GM19372 (cell line): ENCODE measurements around the gene APBB2.

Experiments
- ATAC-seq: cut with Tn5 transposase; IDR thresholded peaks from one replicate; pipeline ENCODE4 v1.9.1; 2021; ENCODE audit warnings: mild to moderate bottlenecking, low read depth, moderate library complexity; ENCODE audit not compliant: unreplicated experiment

The APBB2 gene

DNA sequence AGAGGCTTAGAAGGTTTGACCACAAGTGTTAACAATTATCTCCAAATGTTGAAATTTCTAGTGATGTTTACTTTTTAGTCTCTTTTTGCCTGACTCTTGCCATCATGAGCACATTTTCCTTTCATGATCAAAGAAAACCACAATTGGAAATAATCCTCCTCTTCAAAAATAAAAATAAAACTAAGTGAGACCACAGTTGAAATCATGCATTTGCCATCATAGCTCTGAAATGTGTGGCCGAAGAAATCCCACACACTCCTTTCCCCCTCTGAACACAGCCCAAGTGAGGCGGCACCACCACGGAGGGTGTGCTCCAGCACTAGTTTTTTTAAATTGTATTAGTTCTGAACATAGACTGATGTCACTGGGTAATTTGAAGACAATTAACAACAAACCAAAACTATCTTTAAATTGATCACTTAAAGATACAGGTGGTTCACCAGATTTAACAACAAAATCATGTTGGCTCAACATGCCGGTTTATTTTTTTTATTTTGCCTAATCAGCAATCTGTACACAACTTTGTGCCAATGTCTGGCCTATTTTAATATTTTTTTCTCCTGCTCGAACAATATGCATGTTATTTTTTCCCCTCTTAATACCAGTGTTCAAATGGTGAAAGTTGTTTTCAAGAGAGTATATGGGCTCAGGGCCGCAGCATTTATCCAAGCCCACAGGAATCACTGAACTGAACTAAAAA is 17.6 kb downstream of the APBB2 start:
- ATAC-seq: no peak

DNA sequence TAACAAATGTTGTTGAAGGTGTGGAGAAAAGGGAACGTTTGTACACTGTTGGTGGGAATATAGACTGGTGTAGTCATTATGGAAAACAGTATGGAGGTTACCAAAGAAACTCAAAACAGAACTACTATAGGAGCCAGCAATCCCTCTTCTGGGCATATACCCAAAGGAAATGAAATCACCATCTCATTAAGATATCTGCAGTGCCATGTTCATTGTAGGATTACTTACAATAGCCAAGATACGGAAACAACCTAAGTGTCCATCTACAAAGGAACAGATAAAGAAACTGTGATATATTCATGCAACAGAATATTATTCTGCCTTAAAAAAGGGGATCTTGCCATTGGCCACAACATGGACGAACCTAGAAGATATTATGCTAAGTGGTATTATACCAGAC is 22.2 kb downstream of the APBB2 start:
- ATAC-seq: no peak

DNA sequence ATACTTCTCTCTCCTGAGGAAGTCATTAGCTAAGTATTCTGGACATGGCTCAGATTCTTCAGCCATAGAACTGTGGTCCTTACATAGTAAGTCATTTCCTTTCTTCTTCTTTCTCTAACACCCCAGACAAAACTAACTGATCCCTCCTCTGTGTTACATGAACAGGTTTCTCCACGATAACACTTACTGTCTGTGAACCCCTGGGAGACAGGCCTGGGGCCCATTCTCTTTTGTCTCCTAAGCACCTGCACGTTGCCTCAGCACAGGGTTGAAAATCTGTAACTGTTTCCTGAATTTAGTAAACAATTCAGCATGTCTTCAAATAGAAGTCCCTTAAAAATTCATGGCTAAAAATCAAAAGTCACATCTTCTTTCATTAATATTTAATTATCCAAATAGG is 24.7 kb downstream of the APBB2 start:
- ATAC-seq: no peak

DNA sequence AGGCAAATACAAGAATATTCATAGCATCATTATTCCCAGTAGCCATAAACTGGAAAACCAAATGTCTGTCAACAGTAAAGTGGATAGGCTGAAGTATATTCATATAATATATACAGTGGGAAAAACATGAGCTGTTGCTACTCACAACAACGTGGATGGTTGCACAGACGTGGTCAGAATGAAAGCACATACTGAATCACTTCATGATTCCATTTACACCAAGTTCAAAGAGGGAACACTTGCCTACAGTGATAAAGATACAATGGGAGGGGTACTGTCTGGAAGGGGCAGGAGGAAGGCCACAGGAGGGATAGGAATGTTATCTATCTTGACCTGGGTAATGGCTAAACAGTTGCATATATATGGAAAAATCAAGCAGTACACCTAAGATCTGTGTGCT is 25.3 kb downstream of the APBB2 start:
- no peak for ATAC-seq

DNA sequence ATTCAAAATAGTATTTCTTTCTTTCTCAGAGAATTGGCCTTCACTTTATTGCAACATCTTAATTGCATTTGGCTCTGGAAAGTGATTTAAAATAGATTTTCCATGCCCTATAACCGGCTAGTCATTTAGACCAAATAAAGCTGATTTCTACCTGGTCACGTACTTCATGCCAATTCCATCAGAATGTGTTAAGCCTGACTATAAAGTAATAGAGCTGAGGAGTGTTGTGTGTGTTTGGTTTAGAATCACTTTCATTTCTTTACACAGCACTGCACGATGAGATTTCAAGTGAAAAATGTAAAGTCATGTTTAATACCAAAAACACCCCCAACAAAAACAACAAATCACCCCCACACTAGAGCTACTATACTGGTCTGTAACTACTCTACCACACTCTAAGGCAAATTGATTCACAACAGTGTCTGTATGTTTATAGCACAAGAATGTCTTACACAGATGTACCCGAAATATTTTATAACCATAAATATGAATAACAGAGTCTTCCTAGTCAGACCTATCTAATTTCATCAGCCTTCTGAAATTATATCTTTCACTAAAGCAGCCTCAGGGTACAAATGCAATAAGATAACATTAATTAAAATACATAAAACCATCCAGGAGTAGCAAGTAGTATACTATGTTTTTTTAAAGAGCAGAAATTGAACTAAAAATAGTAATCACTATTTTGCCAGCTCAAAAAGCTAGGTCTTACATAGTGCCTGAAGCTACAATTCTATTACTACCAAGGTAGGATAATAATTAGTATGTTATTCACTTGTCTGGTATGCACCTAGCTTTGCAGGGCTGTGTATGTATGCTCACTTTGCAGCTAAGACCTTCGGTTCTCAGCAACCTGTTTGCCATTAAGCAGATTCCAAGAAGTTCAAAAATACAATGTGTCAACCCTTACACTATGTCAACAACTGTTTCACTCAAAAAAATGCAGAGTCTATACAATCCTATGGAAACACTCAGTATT is 28.4 kb downstream of the APBB2 start:
- no peak for ATAC-seq

DNA sequence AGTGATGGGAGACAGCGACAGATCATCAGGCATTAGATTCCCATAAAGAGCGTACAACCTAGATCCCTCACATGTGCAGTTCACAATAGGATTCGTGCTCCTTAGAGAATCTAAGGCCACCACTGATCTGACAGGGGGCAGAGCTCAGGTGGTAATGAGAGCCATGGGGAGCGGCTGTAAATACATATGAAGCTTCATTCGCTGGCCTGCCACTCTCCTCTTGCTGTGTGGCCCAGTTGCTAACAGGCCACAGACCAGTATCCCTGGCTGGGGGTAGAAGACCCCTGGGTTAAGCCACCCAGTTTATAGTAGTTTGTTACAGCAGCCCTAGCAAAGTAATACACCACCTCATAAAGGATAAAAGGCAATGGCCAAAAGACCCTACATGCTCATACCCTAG is 30.3 kb downstream of the APBB2 start:
- no peak for ATAC-seq

DNA sequence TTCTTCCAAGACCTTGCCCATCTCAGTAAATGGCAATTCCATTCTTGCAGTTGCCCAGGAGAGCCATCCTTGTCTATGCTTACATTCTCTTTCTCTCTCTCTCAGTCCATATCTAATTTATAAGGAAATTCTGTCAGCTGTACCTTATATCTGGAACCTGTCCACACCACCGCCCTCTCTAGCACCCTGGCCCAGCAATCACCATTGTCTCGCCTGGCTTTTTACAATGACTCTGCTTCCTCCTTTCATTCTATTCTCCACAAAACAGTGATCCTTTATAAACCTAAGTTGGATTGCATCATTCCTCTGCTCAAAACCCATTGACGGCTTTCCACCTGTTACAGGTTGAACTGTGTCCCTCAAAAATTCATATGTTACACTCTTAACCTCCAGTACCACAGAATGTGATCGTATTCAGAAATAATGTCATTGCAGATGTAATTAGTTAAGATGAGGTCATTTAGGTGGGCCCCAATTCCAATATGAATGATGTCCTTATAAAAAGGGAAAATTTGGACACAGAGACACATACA is 31.3 kb downstream of the APBB2 start:
- ATAC-seq: no peak

DNA sequence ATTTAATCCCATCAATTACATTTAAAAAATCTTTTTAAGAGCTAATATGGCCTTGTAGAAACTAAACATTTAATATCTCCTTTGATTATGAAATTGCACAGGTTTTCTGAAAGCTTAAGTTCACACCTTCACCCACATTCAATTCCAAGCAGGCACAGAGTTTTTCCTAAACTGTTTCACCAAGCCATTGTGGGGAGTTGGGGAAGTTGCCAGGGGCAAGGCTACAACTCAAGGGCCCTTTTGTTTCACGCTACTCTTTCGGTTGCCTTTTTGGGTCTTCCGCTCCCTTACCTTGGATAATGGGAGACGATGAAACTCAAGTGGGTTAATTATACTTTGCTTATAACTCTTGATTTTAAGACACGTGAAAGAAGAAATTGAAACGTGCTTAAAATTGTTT is 33.3 kb downstream of the APBB2 start:
- no peak for ATAC-seq

DNA sequence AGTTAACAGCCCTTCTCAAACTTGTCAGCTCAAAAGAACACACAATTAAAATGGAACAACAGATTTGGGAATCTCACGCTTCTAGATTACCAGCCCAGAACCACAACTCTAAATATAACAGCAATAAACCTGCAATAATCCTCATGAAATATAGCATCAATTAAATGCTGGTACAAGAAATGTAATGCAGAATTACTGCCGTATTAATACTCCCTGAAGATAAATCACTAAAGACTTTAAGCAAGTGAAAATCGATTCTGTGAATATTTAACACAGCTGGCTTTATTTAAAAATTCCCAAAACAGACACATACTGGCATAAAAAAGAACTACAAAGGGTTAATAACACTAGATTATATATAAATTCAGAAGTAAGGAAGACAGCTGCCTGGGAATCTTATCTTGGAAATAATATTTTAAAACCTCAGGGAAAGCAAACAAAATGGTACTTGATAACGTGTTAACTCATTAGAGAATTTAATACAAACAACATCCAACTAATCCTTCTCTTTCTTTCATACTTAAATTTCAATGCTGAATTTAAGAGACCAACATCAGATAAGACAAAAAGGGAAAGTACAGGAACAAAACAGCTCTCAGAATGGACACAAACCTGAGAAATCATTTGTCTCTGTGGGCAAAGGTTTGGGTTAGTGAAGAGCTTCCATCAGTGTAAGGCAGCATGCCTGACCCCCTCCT is 34.7 kb downstream of the APBB2 start:
- no peak for ATAC-seq

DNA sequence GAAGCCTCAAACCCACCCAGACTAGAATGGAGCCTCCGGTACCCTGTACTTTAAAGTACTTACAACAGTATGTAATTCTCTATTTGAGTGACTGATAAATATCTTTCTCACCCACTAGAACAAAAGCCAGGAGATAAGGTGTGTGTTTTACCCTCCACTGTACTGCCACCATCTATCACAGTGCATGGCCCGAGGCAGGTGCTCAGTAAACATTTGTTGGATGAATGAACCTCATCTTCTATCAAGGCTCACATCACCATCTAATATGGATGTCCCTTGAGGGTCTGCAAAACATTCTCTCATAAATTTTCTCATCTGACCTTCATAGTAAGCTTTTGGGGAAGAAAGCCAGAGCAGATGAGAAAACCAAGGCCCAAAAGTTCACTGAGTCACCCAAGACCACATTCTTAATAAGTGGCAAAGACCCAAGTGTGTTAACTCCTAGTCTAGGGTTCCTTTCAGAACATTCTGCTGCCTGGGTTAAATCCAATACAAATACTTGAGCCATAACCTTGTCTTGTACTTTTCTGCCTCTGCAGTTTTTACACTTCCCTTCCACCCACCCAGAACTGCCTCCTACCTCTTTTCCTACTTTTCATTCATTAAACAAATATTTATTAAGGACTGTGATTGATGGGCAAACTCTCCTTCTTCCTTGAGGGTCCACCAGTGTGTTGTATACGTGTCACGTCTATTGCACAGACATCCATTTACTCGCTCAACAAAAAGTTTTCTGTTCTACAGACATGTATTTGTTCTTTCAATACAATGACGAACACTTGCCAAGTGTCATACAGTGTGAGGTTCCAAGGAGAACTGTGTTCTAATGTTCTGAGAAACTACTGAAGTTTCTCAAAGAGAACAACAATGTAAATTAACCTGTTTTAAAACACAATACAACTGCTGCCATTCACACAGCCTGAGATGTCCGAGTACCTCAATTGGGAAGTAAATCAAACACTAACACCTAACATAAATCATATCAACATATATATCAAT is 35.7 kb downstream of the APBB2 start:
- no peak for ATAC-seq

DNA sequence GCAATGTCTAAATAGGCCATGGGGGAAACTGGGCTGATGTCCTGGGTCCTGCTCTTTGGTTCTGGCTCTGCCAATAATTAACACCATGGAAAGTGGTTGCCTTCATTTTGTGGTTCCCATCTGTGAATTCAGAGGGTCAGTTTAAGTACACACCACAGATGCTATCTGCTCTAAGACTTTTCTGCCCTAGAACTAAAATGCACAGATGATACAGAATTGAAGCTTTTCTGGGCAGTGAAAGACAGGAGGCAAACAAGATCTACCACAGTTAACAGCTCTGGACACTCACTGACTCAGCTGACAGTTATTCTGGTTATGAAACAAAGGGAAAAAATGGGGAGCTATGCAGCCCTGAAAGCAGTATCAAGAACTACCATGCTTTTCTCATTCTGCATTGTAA is 37.3 kb downstream of the APBB2 start:
- ATAC-seq: no peak

DNA sequence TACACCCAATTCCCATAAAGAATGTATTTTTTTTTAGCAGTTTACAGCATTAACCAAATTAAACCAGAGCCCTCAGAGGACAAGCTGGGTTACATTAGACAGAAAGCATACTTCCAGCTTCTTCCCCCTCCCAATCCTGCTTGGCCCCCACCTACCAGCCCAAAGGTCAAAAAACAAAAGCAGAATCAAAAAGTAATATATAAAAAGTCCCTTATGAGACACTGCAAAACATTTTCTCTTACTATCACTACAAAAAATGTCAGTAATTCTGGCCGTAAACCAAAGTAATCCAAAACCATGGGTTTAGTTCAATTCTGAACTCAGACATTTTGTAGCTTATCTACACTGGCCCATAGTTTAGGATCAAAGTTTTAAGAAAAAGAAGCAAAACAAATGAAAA is 38.0 kb downstream of the APBB2 start:
- ATAC-seq: no peak

DNA sequence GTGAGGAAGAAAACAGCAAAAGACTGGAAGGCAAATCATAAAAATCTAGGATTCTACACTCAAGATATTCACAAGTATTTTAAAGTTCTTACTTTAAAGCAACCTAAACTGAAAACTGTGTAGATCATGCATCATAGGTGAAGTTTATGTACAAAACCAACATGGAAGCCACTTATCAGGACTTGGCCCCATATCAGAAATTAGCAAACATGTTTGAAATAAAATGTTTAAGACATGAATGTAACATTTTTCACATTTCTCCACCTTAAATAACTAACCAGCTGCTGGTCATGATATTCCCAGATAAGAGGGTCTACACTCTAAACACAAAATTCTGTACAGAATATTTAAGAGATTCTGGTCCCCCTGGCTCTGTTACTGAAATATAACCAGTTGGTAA is 38.5 kb downstream of the APBB2 start:
- ATAC-seq: no peak

DNA sequence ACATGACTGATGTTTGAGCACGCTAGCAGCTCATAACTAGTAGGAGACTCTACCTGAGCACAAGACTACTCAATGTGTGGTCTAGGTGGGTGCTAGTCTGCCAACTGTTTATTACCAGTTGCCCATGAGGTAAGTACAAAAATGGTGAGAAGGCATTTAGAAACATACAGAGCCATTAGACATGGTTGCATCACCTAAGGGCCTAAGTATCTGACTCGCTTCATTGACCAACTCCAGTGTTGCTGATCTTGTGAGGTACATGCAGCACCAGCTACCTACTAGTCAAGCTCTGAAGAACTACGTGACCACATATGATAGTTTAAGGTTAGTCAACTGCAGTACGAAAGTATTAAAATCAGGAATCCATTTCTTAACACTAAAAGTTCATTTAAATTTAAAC is 39.9 kb downstream of the APBB2 start:
- no peak for ATAC-seq

DNA sequence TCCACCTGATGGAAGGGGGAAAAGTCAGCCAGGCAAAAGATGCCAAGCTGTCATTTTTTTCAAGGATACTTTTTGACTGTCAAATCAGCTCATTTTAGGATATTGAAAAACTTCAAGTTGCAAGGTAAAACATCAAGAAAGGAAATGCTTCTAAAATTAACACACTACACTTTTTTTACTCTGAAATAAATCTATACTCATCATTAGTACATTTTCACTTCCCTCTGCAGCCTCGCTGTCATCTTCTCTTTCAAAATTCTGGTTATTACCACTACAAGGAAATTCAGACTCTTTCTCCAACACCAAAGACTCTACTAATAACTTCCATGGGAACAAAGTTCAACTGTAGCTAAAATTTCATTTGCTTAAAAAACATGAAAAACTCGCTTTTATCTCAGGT is 41.6 kb downstream of the APBB2 start:
- ATAC-seq: no peak

DNA sequence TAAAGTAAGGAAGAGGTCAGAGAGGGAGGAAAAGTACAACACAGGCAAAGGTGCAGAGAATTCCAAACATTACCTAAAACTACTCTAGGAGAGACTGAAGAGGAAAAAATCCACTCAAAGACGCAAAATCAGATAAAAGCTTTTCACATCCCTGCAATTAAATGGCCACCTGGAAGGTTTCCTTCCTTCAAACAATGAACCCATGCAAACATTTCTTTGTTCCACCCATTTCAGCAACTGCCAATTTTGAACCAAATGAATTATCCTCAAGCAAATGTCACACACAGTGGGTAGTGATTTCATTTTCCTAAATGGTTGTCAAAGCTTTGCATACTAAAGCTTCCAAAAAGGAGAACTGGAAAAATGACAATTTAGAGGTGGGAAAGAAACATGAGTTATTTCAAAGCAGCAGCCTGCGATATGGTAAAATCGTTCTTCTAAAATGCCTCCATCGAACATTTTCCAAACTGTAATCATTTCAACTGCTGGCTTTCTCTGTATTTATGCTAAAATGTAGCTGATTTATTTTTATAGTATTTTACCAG is 45.0 kb downstream of the APBB2 start:
- ATAC-seq: no peak

DNA sequence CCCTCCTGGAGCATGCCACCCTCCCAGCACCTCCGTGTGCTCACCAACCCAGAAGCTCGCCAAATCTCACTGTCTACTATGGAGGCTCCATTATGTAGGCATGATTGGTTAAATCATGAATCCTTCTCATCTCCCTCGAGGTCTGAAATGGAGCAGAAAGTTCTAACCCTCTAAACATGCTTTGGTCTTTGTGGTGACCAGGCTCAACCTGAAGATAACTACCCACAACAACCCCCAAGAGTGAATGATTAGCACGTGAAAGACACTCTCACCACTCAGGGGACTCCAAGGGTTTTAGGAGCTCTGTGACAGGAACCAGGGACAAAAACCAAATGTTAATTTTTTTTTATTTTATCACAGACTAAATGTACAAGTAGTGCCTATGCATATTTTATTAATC is 47.2 kb downstream of the APBB2 start:
- ATAC-seq: no peak

DNA sequence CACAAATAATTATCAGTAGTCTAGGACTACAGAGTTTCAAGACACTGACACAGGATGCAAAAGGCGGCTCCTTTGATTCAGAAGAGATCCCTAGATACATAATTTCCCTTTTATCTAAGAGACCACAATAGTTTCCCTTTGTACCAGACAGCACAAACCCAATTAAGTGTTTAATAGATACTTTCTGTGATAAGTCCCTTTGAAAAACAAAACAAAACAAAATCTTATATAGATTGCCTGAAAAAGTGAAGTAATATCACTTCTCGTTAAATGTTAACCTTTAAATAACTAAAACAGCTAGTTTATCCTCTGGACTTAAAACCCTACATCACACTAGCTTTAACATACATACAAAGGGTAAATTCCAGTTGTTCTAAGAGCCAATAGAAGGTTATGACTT is 49.9 kb downstream of the APBB2 start:
- ATAC-seq: no peak

DNA sequence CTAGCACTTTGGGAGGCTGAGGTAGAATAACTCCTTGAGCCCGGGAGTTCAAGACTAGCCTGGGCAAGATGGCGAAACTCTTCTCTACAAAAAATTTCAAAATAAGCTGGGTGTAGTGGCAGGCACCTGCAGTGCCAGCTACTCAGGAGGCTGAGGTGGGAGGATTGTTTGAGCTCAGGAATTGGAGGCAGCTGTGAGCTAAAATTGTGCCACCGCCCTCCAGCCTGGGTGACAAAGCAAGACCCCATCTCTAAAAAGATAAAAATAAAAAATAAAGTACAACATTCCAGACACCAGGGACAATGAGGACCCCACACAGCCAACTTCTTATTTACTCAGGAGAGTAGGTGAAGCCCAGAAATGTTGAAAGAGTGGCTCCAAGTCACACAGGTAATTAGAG is 53.0 kb downstream of the APBB2 start:
- no peak for ATAC-seq

DNA sequence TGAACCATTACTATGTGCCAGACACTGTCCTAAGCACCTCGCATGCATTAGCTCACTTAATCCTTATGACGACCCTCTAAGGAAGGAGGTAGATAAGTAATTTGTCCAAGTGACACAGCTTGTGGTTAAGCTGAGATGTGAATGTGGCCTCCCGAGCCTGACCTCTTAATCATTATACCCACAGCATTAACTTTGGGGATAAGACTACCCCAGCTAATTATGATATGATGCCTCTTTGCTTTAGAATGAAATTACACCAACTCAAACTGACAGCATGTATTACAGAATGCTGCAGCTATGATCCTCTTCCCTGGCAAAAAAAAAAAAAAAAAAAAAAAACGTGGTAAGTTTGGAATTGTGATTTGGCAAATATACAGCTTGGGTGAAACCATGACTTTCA is 53.5 kb downstream of the APBB2 start:
- no peak for ATAC-seq
